ENCODE results near the gene OSBPL7.
"Not testable (repeated sequence)": the region's sequence is repeated elsewhere in the genome, so short reads cannot be mapped to it uniquely, and the experiment has no call there.

- TF ChIP-seq CTCF, EZH2, EZH2phosphoT487 (IDR thresholded peaks at IDR 0.05): not testable (repeated sequence)
Measured at GRCh38 chr17:47773649-47774048, 47.9 kb downstream of the OSBPL7 start.

Data from neural progenitor cell (in vitro differentiated cells).